Caco-2 (cell line): ENCODE results near the gene ATP1B4. TPM values are rescaled to one million over a fixed set of nuclear protein-coding genes. Genes with fewer than 3 reads are reported as not detected.
"Not testable (repeated sequence)": the region's sequence is repeated elsewhere in the genome, so short reads cannot be mapped to it uniquely, and the experiment has no call there.

Source experiments
- BruUV-seq: library from RNA; stranded (reverse); fragments of 400-500 nt; replicated peaks from 2 replicates; lab custom pipeline; 2021; lab: Mats Ljungman, UMichigan
- CTCF ChIA-PET: fragments of 300-600 bp; sonication (Branson Sonifier 250); formaldehyde crosslinking; loops from one replicate; lab custom pipeline; 2022; ENCODE audit warnings: antibody characterized with exemption; lab: Charles Lee
- POLR2A ChIA-PET: fragments of 300-600 bp; sonication (Branson Sonifier 250); formaldehyde crosslinking; loops from one replicate; lab custom pipeline; 2022; ENCODE audit warnings: antibody characterized with exemption; lab: Charles Lee
- DNase-seq, 2 experiments: peaks; one replicate each; pipeline versions ENCODE4 v3.0.0 to v3.0.0-alpha.2; 2020 to 2022
- H3K27me3 ChIP-seq: replicated peaks from 2 replicates; pipeline ENCODE4 v1.6.0; 2011; ENCODE audit warnings: low read length; ENCODE audit not compliant: control insufficient read depth, insufficient read depth
- H3K36me3 ChIP-seq: 2 replicates; pipeline ENCODE4 v1.5.1; 2011; ENCODE audit warnings: low read length; ENCODE audit not compliant: control insufficient read depth, insufficient read depth
- H3K4me1 ChIP-seq: fragments of 250-450 bp; sonication (Bioruptor Pico); 2 replicates; pipeline ENCODE4 v1.5.1; 2020; ENCODE audit warnings: mild to moderate bottlenecking
- H3K4me3 ChIP-seq: 2 replicates; pipeline ENCODE4 v1.5.1; 2011; ENCODE audit warnings: low read depth, mild to moderate bottlenecking, control low read depth, low read length
- H3K9me3 ChIP-seq: fragments of 250-450 bp; sonication (Bioruptor Pico); 2 replicates; pipeline ENCODE4 v1.5.1; 2020; ENCODE audit warnings: mild to moderate bottlenecking, moderate library complexity
- H3K27ac Mint-ChIP-seq: one replicate; pipeline ENCODE4 v1.8.0; 2022; ENCODE audit warnings: mixed read lengths; ENCODE audit not compliant: unreplicated experiment
- H3K27me3 Mint-ChIP-seq: one replicate; pipeline ENCODE4 v1.8.0; 2022; ENCODE audit warnings: mixed read lengths; ENCODE audit not compliant: insufficient read depth, unreplicated experiment
- H3K36me3 Mint-ChIP-seq: one replicate; pipeline ENCODE4 v1.8.0; 2022; ENCODE audit warnings: mild to moderate bottlenecking, mixed read lengths; ENCODE audit not compliant: insufficient read depth, unreplicated experiment
- H3K4me1 Mint-ChIP-seq: one replicate; pipeline ENCODE4 v1.8.0; 2022; ENCODE audit warnings: low read depth, mixed read lengths; ENCODE audit not compliant: unreplicated experiment
- H3K4me3 Mint-ChIP-seq: one replicate; pipeline ENCODE4 v1.8.0; 2022; ENCODE audit warnings: mild to moderate bottlenecking, moderate library complexity, mixed read lengths; ENCODE audit not compliant: unreplicated experiment
- H3K9me3 Mint-ChIP-seq: one replicate; pipeline ENCODE4 v1.8.0; 2022; ENCODE audit warnings: mixed read lengths; ENCODE audit not compliant: unreplicated experiment
- CTCF ChIP-seq, 2 experiments: fragments of 200-600 bp in 1 of 2; IDR thresholded peaks; 1 replicate in 1 of 2; 2 replicates in 1 of 2; pipeline versions ENCODE4 v1.5.1 to v1.8.0; 2011 to 2022; ENCODE audit warnings: antibody characterized with exemption in 1 of 2, control low read depth in 1 of 2, inconsistent platforms in 1 of 2, low read depth in 1 of 2, low read length in 1 of 2, mild to moderate bottlenecking in 1 of 2, moderate library complexity in 1 of 2; ENCODE audit not compliant: insufficient read depth in 1 of 2, severe bottlenecking in 1 of 2, unreplicated experiment in 1 of 2
- intact Hi-C: fragments of 100-400 bp; cut with micrococcal nuclease; formaldehyde crosslinking; loops from one replicate; pipeline ENCODE4 v1.10.0; 2022; ENCODE audit not compliant: unreplicated experiment
- total RNA-seq: library from RNA; stranded (reverse); gene quantifications from 2 replicates; pipeline ENCODE4 v1.2.3, GENCODE V29; 2022

Gene ATP1B4
- total RNA-seq, 1 experiment from 2014 or later, result not detected

- CTCF ChIA-PET, result no interaction called here
- no peak overlapping the region for H3K27ac Mint-ChIP-seq
- Histone ChIP-seq H3K4me1 (no peaks in the 10 kb centered on the region), H3K9me3 (no peaks in the 10 kb centered on the region), H3K27me3 (no peaks in the 10 kb centered on the region), H3K4me3 (no peak overlapping the region), H3K36me3 (no peaks in the 10 kb centered on the region)
- intact Hi-C loops, result no loop called here
- peaks cover 10% of the 10 kb centered on the region for H3K9me3 Mint-ChIP-seq
- no peak for DNase-seq
- no peak overlapping the region for H3K4me3 Mint-ChIP-seq
- H3K27me3 Mint-ChIP-seq, result no peaks in the 10 kb centered on the region
- BruUV-seq, result no TSS peak
- TF ChIP-seq CTCF (IDR thresholded peaks at IDR 0.05; ENCODE audit: insufficient read depth in 1 of 2, low read depth in 1 of 2, low read length in 1 of 2, severe bottlenecking in 1 of 2, unreplicated experiment in 1 of 2), result no peak
- H3K36me3 Mint-ChIP-seq, result no peaks in the 10 kb centered on the region
- no peaks in the 10 kb centered on the region for H3K4me1 Mint-ChIP-seq
- POLR2A ChIA-PET, result no interaction called here
These were observed 26.6 kb upstream of the ATP1B4 start for GRCh38 chrX:120335289-120335688.

DNA sequence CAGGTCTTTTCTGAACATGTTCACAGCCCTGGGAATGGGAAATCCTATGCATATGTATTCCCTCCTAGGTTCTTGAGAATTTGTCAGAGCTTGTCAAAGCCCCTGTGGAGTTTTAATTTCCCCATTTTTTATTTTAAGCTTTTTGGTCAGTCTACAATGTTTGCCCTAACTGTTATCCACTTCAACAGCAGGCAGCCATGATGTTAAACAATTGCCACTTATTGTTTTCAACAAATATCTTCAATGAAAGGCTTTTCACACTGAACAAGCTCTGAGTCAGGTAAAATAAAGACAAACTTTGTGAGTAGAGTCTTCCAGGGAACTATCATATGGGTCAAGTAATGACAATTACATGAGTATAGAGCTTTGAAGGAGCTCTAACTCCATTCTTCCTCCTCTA is 25.0 kb upstream of the ATP1B4 start:
- Histone ChIP-seq H3K9me3 (no peaks in the 10 kb centered on the region), H3K4me1 (no peaks in the 10 kb centered on the region), H3K4me3 (no peak overlapping the region), H3K36me3 (no peaks in the 10 kb centered on the region), H3K27me3 (no peaks in the 10 kb centered on the region)
- DNase-seq, result no peak
- POLR2A ChIA-PET, result no interaction called here
- no TSS peak for BruUV-seq
- H3K27ac Mint-ChIP-seq, result no peak overlapping the region
- TF ChIP-seq CTCF (IDR thresholded peaks at IDR 0.05; ENCODE audit: insufficient read depth in 1 of 2, low read depth in 1 of 2, low read length in 1 of 2, severe bottlenecking in 1 of 2, unreplicated experiment in 1 of 2), result no peak
- no peaks in the 10 kb centered on the region for H3K27me3 Mint-ChIP-seq
- intact Hi-C loops, result no loop called here
- H3K36me3 Mint-ChIP-seq, result no peaks in the 10 kb centered on the region
- H3K9me3 Mint-ChIP-seq, result peaks cover 10% of the 10 kb centered on the region
- CTCF ChIA-PET, result no interaction called here
- H3K4me1 Mint-ChIP-seq, result no peaks in the 10 kb centered on the region
- no peak overlapping the region for H3K4me3 Mint-ChIP-seq

GRCh38 chrX:120344566-120344965 is 17.3 kb upstream of the ATP1B4 start:
- H3K9me3 Mint-ChIP-seq, POLR2A ChIA-PET, H3K27me3 ChIP-seq, H3K9me3 ChIP-seq, H3K27ac Mint-ChIP-seq, H3K4me1 ChIP-seq, BruUV-seq, H3K4me3 Mint-ChIP-seq, intact Hi-C loops, H3K36me3 Mint-ChIP-seq, H3K27me3 Mint-ChIP-seq, DNase-seq, H3K4me3 ChIP-seq, H3K36me3 ChIP-seq, CTCF ChIA-PET, H3K4me1 Mint-ChIP-seq: not testable (repeated sequence)
